Esophagus squamous epithelium (tissue), 5 donors: ENCODE data around the gene TMEM207. TPM values are rescaled to one million over a fixed set of nuclear protein-coding genes. Genes with fewer than 3 reads are reported as not detected.

Experiments used
- DNase-seq: peaks from one replicate; lab custom pipeline; 2025; lab: John Stamatoyannopoulos, UW
- H3K27ac ChIP-seq, 4 donors: fragments of 200-600 bp; sonication (generic); one replicate each; pipeline ENCODE4 v1.5.1; 2016 to 2019; ENCODE audit warnings: mild to moderate bottlenecking in 1 of 4
- H3K27me3 ChIP-seq, 4 donors: fragments of 200-600 bp; sonication (generic); 1 replicate in 3 of 4; 2 replicates in 1 of 4; pipeline versions ENCODE4 v1.5.1 to v1.6.0; 2017 to 2021; ENCODE audit warnings: antibody characterized with exemption in 1 of 4
- H3K36me3 ChIP-seq, 3 donors: fragments of 200-600 bp; sonication (generic); one replicate each; pipeline ENCODE4 v1.5.1; 2016 to 2019
- H3K4me1 ChIP-seq, 3 donors: fragments of 200-600 bp; sonication (generic); one replicate each; pipeline ENCODE4 v1.5.1; 2017 to 2019
- H3K4me3 ChIP-seq, 4 donors: fragments of 200-600 bp; sonication (generic); 1 replicate in 3 of 4; 2 replicates in 1 of 4; pipeline ENCODE4 v1.5.1; 2016 to 2019; ENCODE audit warnings: mild to moderate bottlenecking in 2 of 4, moderate library complexity in 1 of 4
- H3K9me3 ChIP-seq, 3 donors: fragments of 200-600 bp; sonication (generic); one replicate each; pipeline ENCODE4 v1.5.1; 2016 to 2019
- POLR2A ChIP-seq, 4 donors: fragments of 450-650 bp; IDR thresholded peaks; one replicate each; pipeline ENCODE4 v1.6.1; 2017; ENCODE audit warnings: antibody characterized with exemption in 4 of 4, mild to moderate bottlenecking in 4 of 4, moderate library complexity in 3 of 4
- WGBS, 2 donors: methylation state at CpG; one replicate each; pipeline ENCODE4 v1.1.5; 2018; 5-methylcytosine and 5-hydroxymethylcytosine counted together
- intact Hi-C: fragments of 100-400 bp; cut with DNase I; formaldehyde crosslinking; loops from one replicate; pipeline ENCODE4 v1.15.0; 2022
- total RNA-seq, 4 donors: library from RNA; depleted of rRNA; stranded (reverse); fragments of >200 nt; gene quantifications; one replicate each; pipeline ENCODE4 v1.1.0, GENCODE V29; 2016
- TF ChIP-seq, protein P1 (sequence below), 6 experiments: fragments of 450-650 bp in 4 of 6; fragments of 200-600 bp in 2 of 6; sonication (generic) in 2 of 6; IDR thresholded peaks; one replicate each; pipeline ENCODE4 v1.5.1; 2016 to 2019; ENCODE audit warnings: antibody characterized with exemption in 6 of 6, mild to moderate bottlenecking in 4 of 6, moderate library complexity in 4 of 6
- donor health status: DM: yes; HTN: yes; CAD: no.

TMEM207 gene
- total RNA-seq, 4 donors from 2014 or later: not detected

DNA sequence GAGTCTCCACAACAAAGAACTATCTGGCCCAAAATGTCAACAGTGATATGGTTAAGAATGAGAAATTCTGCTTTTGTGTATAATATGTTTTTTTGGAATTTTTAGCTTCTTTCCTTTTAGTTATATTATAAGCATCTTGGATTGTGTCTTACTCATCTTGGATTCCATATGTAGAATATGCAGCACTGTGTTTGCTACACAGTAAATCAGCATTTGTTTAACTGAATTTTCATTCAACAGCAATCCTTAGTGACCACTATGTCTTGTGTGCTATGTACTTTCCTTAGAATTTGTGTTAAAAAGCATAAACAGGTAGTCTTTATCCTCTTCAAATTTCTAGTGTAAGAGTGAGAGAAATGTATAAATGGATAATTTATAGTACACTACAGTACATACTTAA, 18.2 kb upstream of the TMEM207 start:
- intact Hi-C loops: no loop called here
- Histone ChIP-seq H3K27me3 (no peaks in the 10 kb centered on the region), H3K4me3 (no peak overlapping the region)

GRCh38 chr3:190458040-190458439, 8.3 kb upstream of the TMEM207 start:
- no peak for DNase-seq
- no peak overlapping the region for H3K27ac ChIP-seq
- H3K4me1 ChIP-seq: no peaks in the 10 kb centered on the region
- 34 to 46% methylated on average over 2 of the region's 2 CpGs for WGBS, 2 donors
- intact Hi-C loops: no loop called here
- no peak overlapping the region for H3K4me3 ChIP-seq
- H3K27me3 ChIP-seq: no peaks in the 10 kb centered on the region
- TF ChIP-seq, protein P1, sequence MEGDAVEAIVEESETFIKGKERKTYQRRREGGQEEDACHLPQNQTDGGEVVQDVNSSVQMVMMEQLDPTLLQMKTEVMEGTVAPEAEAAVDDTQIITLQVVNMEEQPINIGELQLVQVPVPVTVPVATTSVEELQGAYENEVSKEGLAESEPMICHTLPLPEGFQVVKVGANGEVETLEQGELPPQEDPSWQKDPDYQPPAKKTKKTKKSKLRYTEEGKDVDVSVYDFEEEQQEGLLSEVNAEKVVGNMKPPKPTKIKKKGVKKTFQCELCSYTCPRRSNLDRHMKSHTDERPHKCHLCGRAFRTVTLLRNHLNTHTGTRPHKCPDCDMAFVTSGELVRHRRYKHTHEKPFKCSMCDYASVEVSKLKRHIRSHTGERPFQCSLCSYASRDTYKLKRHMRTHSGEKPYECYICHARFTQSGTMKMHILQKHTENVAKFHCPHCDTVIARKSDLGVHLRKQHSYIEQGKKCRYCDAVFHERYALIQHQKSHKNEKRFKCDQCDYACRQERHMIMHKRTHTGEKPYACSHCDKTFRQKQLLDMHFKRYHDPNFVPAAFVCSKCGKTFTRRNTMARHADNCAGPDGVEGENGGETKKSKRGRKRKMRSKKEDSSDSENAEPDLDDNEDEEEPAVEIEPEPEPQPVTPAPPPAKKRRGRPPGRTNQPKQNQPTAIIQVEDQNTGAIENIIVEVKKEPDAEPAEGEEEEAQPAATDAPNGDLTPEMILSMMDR (IDR thresholded peaks at IDR 0.05): no peak
- no peak for TF ChIP-seq POLR2A (IDR thresholded peaks at IDR 0.05)
- H3K9me3 ChIP-seq: no peaks in the 10 kb centered on the region
- no peaks in the 10 kb centered on the region for H3K36me3 ChIP-seq

More for the DNA sequence above, 18.2 kb upstream of the TMEM207 start:
- no peak for DNase-seq
- TF ChIP-seq, protein P1 (IDR thresholded peaks at IDR 0.05): no peak
- no peak for TF ChIP-seq POLR2A (IDR thresholded peaks at IDR 0.05)
- H3K9me3 ChIP-seq: no peaks in the 10 kb centered on the region
- no peaks in the 10 kb centered on the region for H3K4me1 ChIP-seq
- H3K36me3 ChIP-seq: no peaks in the 10 kb centered on the region
- H3K27ac ChIP-seq: no peak overlapping the region

DNA sequence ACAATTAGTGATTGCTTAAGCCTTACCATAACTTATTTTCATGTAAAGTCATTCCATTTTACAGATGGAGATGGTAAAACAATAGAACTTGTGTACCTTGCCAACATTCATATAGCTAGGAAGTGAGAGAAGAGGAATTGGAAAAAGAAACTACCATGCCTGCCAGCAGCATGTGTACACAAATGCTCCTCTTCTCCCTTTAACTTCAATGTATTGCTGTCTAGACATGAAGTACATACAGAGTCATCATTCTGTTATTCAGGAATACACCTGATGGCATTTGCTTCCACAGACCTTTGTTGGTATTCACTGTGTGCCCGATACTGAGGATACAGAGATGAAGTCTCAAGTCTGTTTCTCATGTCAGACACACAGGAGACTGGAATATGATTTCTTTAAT, 7.1 kb upstream of the TMEM207 start:
- no peak for TF ChIP-seq POLR2A (IDR thresholded peaks at IDR 0.05)
- TF ChIP-seq, protein P1 (IDR thresholded peaks at IDR 0.05): no peak
- H3K4me3 ChIP-seq: no peak overlapping the region
- H3K36me3 ChIP-seq: no peaks in the 10 kb centered on the region
- no peaks in the 10 kb centered on the region for H3K4me1 ChIP-seq
- no peak overlapping the region for H3K27ac ChIP-seq
- 50 to 57% methylated on average over 1 of the region's 1 CpG for WGBS, 2 donors
- H3K27me3 ChIP-seq: no peaks in the 10 kb centered on the region
- DNase-seq: no peak
- no peaks in the 10 kb centered on the region for H3K9me3 ChIP-seq
- intact Hi-C loops: no loop called here

DNA sequence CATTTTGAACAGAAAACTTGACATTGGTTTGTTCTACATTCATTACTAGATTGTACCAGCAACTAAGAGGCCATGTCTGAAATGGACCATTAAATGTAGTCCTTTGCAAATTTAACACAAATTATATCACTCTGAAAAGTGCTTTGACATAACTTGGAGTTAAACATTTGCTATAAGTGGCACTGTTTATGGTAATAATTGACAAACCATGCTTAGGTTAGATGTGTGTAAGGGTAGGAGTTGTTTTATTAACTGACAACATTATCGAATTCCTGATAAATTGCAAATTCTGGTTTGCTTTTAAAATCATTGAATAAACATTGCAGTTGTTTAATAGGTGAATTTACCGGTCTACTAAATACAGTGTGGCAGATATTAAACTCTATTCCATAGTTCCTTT, 6.1 kb upstream of the TMEM207 start:
- no peaks in the 10 kb centered on the region for H3K36me3 ChIP-seq
- TF ChIP-seq, protein P1 (IDR thresholded peaks at IDR 0.05): no peak
- TF ChIP-seq POLR2A (IDR thresholded peaks at IDR 0.05): no peak
- H3K9me3 ChIP-seq: no peaks in the 10 kb centered on the region
- WGBS, 2 donors: 87 to 88% methylated on average over 2 of the region's 2 CpGs
- intact Hi-C loops: no loop called here
- H3K27me3 ChIP-seq: no peaks in the 10 kb centered on the region
- no peaks in the 10 kb centered on the region for H3K4me1 ChIP-seq
- no peak overlapping the region for H3K4me3 ChIP-seq
- DNase-seq: no peak
- no peak overlapping the region for H3K27ac ChIP-seq

DNA sequence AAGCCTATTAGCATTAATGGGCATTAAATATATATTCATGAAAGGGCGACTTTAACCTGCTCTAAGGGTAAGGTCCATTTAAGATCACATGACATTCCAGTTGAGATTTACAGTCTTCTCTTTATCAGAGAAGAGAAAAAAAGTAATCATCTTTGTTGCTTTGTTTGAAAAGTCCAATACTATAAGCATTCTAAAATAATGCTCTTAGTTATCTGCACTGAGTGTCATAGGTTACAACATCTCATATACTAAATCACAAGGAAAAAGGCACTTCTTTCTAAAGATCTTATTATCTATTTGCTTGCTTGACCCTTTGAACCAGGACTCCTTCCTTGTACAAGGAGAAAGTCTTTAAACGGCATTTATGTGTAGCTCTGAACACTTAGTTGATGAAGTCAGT, 1.4 kb downstream of the TMEM207 start:
- DNase-seq: no peak
- Histone ChIP-seq H3K27ac (no peak overlapping the region), H3K4me1 (no peaks in the 10 kb centered on the region), H3K4me3 (no peak overlapping the region), H3K36me3 (no peaks in the 10 kb centered on the region), H3K27me3 (no peaks in the 10 kb centered on the region), H3K9me3 (no peaks in the 10 kb centered on the region)
- TF ChIP-seq POLR2A (IDR thresholded peaks at IDR 0.05): no peak
- TF ChIP-seq, protein P1 (IDR thresholded peaks at IDR 0.05): no peak
- WGBS, 2 donors: 67 to 84% methylated on average over 2 of the region's 2 CpGs
- intact Hi-C loops: no loop called here
